Nephron (organoid): ENCODE results near the gene PPP1R10.

Source experiments
- H3K27ac Mint-ChIP-seq, 3 experiments: 2 replicates each; pipeline ENCODE4 v1.8.0; 2020; ENCODE audit warnings: mixed read lengths in 3 of 3, mild to moderate bottlenecking in 2 of 3, moderate library complexity in 1 of 3
- H3K27me3 Mint-ChIP-seq: 2 replicates; pipeline ENCODE4 v1.8.0; 2021; ENCODE audit warnings: low read depth, mild to moderate bottlenecking, moderate library complexity, mixed read lengths
- H3K36me3 Mint-ChIP-seq: 2 replicates; pipeline ENCODE4 v1.8.0; 2020; ENCODE audit warnings: low read depth, mixed read lengths
- H3K4me1 Mint-ChIP-seq: 2 replicates; pipeline ENCODE4 v1.8.0; 2020; ENCODE audit warnings: mixed read lengths
- H3K4me3 Mint-ChIP-seq, 3 experiments: 2 replicates each; pipeline ENCODE4 v1.8.0; 2020; ENCODE audit warnings: mild to moderate bottlenecking in 3 of 3, mixed read lengths in 3 of 3, moderate library complexity in 2 of 3
- H3K9me3 Mint-ChIP-seq: 2 replicates; pipeline ENCODE4 v1.8.0; 2020; ENCODE audit warnings: mixed read lengths
- TF ChIP-seq, protein P1 (sequence below), 3 experiments: fragments of 200-600 bp; sonication (generic); IDR thresholded peaks; one replicate each; pipeline ENCODE4 v1.5.0; 2021; ENCODE audit warnings: antibody characterized with exemption in 3 of 3; ENCODE audit not compliant: unreplicated experiment in 3 of 3

PPP1R10 gene

DNA sequence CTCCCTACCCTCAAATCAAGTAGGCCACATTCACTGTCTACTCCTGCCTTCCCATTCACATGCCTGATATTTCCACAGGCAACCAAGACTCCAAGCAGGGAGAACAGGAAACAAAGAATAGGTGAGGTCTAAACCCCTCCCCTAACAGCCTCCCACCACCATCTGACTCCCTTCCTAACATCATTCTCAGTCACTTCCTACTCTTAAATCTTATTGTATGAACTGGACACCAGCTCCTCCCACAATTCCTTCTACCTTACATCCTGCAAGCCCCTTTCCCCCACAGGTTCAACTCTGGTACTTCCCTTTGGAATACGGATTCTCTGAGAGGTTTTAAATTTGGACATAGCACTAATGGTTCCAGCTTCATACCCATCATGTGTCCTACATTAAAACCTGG, 28.9 kb upstream of the PPP1R10 start:
- Mint-ChIP-seq H3K4me1 (peaks cover 14% of the 10 kb centered on the region), H3K36me3 (peaks cover 50% of the 10 kb centered on the region), H3K27ac (peak overlapping the region; percentile 27 to 96 (median 54))

DNA sequence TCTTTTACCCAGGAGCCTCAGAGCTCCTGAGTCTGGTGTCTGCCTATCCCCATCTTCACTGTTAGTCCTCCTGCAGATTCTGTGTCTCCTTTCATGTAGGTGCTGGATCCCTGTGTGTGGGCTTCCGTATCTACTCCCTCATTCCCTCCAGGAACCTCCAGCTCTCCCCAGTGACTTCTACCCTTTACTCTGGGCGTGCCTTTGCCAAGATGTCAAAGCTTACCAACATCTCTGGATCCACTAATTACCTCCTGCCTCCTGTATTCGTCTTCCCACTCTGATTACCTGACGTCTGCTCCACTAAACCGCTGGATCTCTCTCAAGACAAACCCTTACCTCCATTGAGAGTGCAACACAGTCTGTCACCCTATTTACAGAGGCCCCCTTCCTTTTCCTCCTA, 27.7 kb upstream of the PPP1R10 start:
- H3K9me3 Mint-ChIP-seq, result no peaks in the 10 kb centered on the region
- TF ChIP-seq, protein P1, sequence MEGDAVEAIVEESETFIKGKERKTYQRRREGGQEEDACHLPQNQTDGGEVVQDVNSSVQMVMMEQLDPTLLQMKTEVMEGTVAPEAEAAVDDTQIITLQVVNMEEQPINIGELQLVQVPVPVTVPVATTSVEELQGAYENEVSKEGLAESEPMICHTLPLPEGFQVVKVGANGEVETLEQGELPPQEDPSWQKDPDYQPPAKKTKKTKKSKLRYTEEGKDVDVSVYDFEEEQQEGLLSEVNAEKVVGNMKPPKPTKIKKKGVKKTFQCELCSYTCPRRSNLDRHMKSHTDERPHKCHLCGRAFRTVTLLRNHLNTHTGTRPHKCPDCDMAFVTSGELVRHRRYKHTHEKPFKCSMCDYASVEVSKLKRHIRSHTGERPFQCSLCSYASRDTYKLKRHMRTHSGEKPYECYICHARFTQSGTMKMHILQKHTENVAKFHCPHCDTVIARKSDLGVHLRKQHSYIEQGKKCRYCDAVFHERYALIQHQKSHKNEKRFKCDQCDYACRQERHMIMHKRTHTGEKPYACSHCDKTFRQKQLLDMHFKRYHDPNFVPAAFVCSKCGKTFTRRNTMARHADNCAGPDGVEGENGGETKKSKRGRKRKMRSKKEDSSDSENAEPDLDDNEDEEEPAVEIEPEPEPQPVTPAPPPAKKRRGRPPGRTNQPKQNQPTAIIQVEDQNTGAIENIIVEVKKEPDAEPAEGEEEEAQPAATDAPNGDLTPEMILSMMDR (IDR thresholded peaks at IDR 0.05; ENCODE audit: unreplicated experiment in 3 of 3), result no peak
- H3K27ac Mint-ChIP-seq, result peak overlapping the region in 1 of 3 experiments; percentile 21
- no peaks in the 10 kb centered on the region for H3K27me3 Mint-ChIP-seq
- H3K4me3 Mint-ChIP-seq, result no peak overlapping the region
- peaks cover 55% of the 10 kb centered on the region for H3K36me3 Mint-ChIP-seq
- peaks cover 14% of the 10 kb centered on the region for H3K4me1 Mint-ChIP-seq

More for the DNA sequence above, 28.9 kb upstream of the PPP1R10 start:
- Mint-ChIP-seq H3K9me3 (no peaks in the 10 kb centered on the region), H3K27me3 (no peaks in the 10 kb centered on the region), H3K4me3 (peak overlapping the region; percentile 88 to 98 (median 95))
- TF ChIP-seq, protein P1 (IDR thresholded peaks at IDR 0.05; ENCODE audit: unreplicated experiment in 3 of 3), result no peak

DNA sequence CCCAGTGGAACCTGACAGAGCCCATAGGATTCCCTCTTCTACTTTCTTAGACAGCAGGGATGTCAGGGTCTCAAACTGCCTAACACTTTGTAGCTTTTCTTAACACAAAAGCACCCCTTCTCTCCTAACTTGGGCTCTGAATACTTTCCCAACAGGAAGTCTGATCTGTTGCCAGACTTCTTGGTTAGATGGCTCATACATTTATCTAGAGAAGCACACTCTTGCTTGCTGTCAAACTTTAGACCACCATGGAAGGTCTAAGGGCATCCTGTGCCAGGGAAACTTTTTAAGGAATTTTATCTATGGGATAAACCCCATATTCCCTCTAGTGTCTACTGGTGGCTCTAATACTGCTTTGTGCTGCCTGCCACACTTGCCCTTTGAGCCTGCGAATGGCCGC, 26.6 kb upstream of the PPP1R10 start:
- H3K36me3 Mint-ChIP-seq, result peaks cover 59% of the 10 kb centered on the region
- H3K27me3 Mint-ChIP-seq, result no peaks in the 10 kb centered on the region
- peaks cover 14% of the 10 kb centered on the region for H3K4me1 Mint-ChIP-seq
- TF ChIP-seq, protein P1 (IDR thresholded peaks at IDR 0.05; ENCODE audit: unreplicated experiment in 3 of 3), result no peak
- H3K27ac Mint-ChIP-seq, result peak overlapping the region in 1 of 3 experiments; percentile 15
- H3K4me3 Mint-ChIP-seq, result no peak overlapping the region
- no peaks in the 10 kb centered on the region for H3K9me3 Mint-ChIP-seq

DNA sequence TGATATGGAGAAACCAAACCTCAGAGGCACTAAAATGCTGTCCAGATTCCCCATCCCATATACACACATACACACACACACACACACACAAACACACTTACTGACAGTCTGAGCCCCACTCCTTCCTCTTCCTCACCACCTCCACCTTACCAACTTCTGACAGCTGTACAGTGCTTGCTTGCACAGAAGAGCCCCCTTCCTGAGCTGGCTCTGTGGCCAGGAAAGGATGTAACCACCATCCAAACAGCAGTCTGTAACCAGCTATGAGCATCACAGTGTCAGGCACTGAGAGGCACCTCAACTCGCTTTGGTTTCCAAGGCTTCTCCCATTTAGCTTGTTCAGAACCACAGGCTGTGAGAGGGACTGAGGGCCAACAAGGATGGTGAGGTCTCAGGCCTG, 24.0 kb upstream of the PPP1R10 start:
- Mint-ChIP-seq H3K36me3 (peaks cover 67% of the 10 kb centered on the region), H3K27ac (no peak overlapping the region), H3K9me3 (no peaks in the 10 kb centered on the region), H3K4me1 (peaks cover under 1% of the 10 kb centered on the region), H3K4me3 (no peak overlapping the region), H3K27me3 (no peaks in the 10 kb centered on the region)
- TF ChIP-seq, protein P1 (IDR thresholded peaks at IDR 0.05; ENCODE audit: unreplicated experiment in 3 of 3), result no peak

DNA sequence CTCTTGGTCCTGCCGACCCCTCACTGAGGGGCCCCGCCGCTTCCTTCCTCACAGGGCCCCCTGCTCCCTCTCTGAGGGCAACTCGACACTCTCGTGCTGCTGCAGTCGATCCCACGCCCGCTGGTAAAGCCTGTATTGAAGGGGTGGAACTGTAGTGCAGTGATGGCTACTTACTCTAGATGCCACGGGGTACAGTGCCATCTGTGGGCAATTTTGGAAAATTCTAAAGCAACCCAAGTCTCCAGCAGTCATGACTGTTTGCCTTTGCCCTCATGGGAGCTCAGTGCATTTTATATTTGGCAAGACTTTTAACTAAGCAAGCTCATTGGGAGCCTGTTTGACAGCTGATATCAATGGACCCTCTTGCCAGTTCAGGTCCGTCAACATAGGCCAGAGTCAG, 23.4 kb upstream of the PPP1R10 start:
- TF ChIP-seq, protein P1 (IDR thresholded peaks at IDR 0.05; ENCODE audit: unreplicated experiment in 3 of 3), result no peak
- H3K4me3 Mint-ChIP-seq, result no peak overlapping the region
- H3K27me3 Mint-ChIP-seq, result no peaks in the 10 kb centered on the region
- H3K36me3 Mint-ChIP-seq, result peaks cover 67% of the 10 kb centered on the region
- H3K27ac Mint-ChIP-seq, result no peak overlapping the region
- H3K4me1 Mint-ChIP-seq, result no peaks in the 10 kb centered on the region
- no peaks in the 10 kb centered on the region for H3K9me3 Mint-ChIP-seq

DNA sequence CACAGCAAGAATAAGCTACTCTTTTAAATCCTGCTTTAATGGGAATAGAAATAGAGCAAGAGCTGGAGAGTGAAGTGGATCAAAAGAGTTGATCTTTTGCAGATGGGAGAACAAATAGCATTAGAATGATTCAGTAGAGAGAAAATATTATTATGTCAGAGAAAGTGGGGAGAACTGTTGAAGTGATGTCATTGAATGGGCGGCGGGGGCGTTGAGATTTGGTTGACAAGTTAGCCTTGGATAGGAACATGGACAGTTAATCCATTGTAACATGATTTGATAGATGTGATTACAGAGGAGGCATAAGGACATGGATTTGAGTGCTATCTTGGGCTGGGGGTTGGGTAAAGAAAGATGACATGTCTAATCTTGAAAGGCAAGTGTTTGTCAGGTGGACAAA, 18.8 kb upstream of the PPP1R10 start:
- no peak overlapping the region for H3K27ac Mint-ChIP-seq
- H3K4me3 Mint-ChIP-seq, result no peak overlapping the region
- peaks cover 63% of the 10 kb centered on the region for H3K36me3 Mint-ChIP-seq
- H3K27me3 Mint-ChIP-seq, result no peaks in the 10 kb centered on the region
- no peaks in the 10 kb centered on the region for H3K4me1 Mint-ChIP-seq
- no peaks in the 10 kb centered on the region for H3K9me3 Mint-ChIP-seq
- TF ChIP-seq, protein P1 (IDR thresholded peaks at IDR 0.05; ENCODE audit: unreplicated experiment in 3 of 3), result no peak
